HepG2 (cell line): ENCODE data around the gene CHDH. TPM values are rescaled to one million over a fixed set of nuclear protein-coding genes. Genes with fewer than 3 reads are reported as not detected.

ENCODE experiments used
- ATAC-seq: fragments of 200-7000 bp; cut with Tn5 transposase; 3 replicates; pipeline ENCODE4 v1.9.1; 2020; ENCODE audit warnings: mild to moderate bottlenecking, moderate library complexity
- BruUV-seq: library from RNA; stranded (reverse); fragments of 400-500 nt; replicated peaks from 2 replicates; lab custom pipeline; 2021; lab: Mats Ljungman, UMichigan
- CTCF ChIA-PET: fragments of 300-600 bp; formaldehyde crosslinking; extraction: SDS; loops from one replicate; lab custom pipeline; 2021; ENCODE audit warnings: low total read pairs, inconsistent platforms, low intra/inter-chr PET ratio; lab: Yijun Ruan, JAX
- POLR2A ChIA-PET: fragments of 350-600 bp; sonication (Branson Sonifier 250); formaldehyde crosslinking; loops from one replicate; lab custom pipeline; 2020; ENCODE audit warnings: antibody characterized with exemption, inconsistent platforms; lab: Yijun Ruan, JAX
- DNase-seq: peaks from one replicate; pipeline ENCODE4 v3.0.0-alpha.2; 2015; ENCODE audit warnings: low spot score
- FAIRE-seq: peaks from 3 replicates; lab custom pipeline; 2011; peaks lifted over from hg19 to GRCh38; lab: Jason Lieb, UNC
- H2AFZ ChIP-seq: one replicate; pipeline ENCODE4 v1.6.1; 2011; ENCODE audit warnings: low read length, inconsistent platforms
- H3K27ac ChIP-seq: fragments of 300-600 bp; 3 replicates; pipeline ENCODE4 v1.8.0; 2011; ENCODE audit warnings: mixed run types, mild to moderate bottlenecking, mixed read lengths, low read length, inconsistent platforms; ENCODE audit not compliant: insufficient read depth; ENCODE audit errors: extremely low read length
- H3K27me3 ChIP-seq, 2 experiments: fragments of 200-600 bp in 1 of 2; 2 replicates in 1 of 2; 3 replicates in 1 of 2; pipeline versions ENCODE4 v1.6.0 to v1.8.0; 2011; ENCODE audit warnings: low read length in 2 of 2, mild to moderate bottlenecking in 2 of 2, moderate library complexity in 2 of 2, inconsistent platforms in 1 of 2; ENCODE audit not compliant: insufficient read depth in 2 of 2, control insufficient read depth in 1 of 2
- H3K36me3 ChIP-seq, 2 experiments: fragments of 200-600 bp in 1 of 2; replicated peaks in 1 of 2; 2 replicates in 1 of 2; 3 replicates in 1 of 2; pipeline versions ENCODE4 v1.5.1 to v1.8.0; 2011; ENCODE audit warnings: low read length in 2 of 2, inconsistent platforms in 1 of 2; ENCODE audit not compliant: insufficient read depth in 2 of 2, control insufficient read depth in 1 of 2
- H3K4me1 ChIP-seq: 2 replicates; pipeline ENCODE4 v1.5.1; 2012; ENCODE audit warnings: low read length, inconsistent platforms; ENCODE audit not compliant: insufficient read depth
- H3K4me2 ChIP-seq: 2 replicates; pipeline ENCODE4 v1.6.0; 2011; ENCODE audit warnings: low read depth, low read length, inconsistent platforms
- H3K4me3 ChIP-seq, 3 experiments: fragments of 200-600 bp in 1 of 3; sonication (generic), shearing (Covaris generic) in 1 of 3; replicated peaks in 1 of 3; 2 replicates each; pipeline ENCODE4 v1.5.1; 2011 to 2016; ENCODE audit warnings: low read length in 3 of 3, inconsistent platforms in 2 of 3, low read depth in 2 of 3, mild to moderate bottlenecking in 2 of 3, control low read depth in 1 of 3, mixed read lengths in 1 of 3; ENCODE audit not compliant: insufficient read depth in 1 of 3
- H3K79me2 ChIP-seq: one replicate; pipeline ENCODE4 v1.6.1; 2011; ENCODE audit warnings: low read length, inconsistent platforms; ENCODE audit not compliant: insufficient read depth
- H3K9ac ChIP-seq: 2 replicates; pipeline ENCODE4 v1.6.0; 2011; ENCODE audit warnings: mild to moderate bottlenecking, low read depth, low read length, inconsistent platforms; ENCODE audit not compliant: insufficient read depth
- H3K9me3 ChIP-seq: 2 replicates; pipeline ENCODE4 v1.5.1; 2012; ENCODE audit warnings: mild to moderate bottlenecking, low read length
- H4K20me1 ChIP-seq: 2 replicates; pipeline ENCODE4 v1.6.0; 2011; ENCODE audit warnings: inconsistent platforms, mild to moderate bottlenecking, low read length, moderate library complexity; ENCODE audit not compliant: insufficient read depth
- ATF3 ChIP-seq: sonication (generic); formaldehyde crosslinking; IDR thresholded peaks from 2 replicates; pipeline ENCODE4 v1.4.0; 2020; ENCODE audit warnings: missing genetic modification reagents
- DPF2 ChIP-seq: sonication (generic); formaldehyde crosslinking; IDR thresholded peaks from 2 replicates; pipeline ENCODE4 v1.4.0; 2020; ENCODE audit warnings: mild to moderate bottlenecking, low read depth, missing genetic modification reagents, borderline replicate concordance
- ETV5 ChIP-seq: IDR thresholded peaks from 2 replicates; pipeline ENCODE4 v1.6.1; 2018; ENCODE audit warnings: missing biosample characterization, missing genetic modification reagents, inconsistent platforms, borderline replicate concordance
- HDAC2 ChIP-seq: sonication (generic); formaldehyde crosslinking; IDR thresholded peaks from 2 replicates; pipeline ENCODE4 v1.4.0; 2020; ENCODE audit warnings: missing genetic modification reagents
- JARID2 ChIP-seq: sonication (generic); formaldehyde crosslinking; IDR thresholded peaks from 2 replicates; pipeline ENCODE4 v1.8.1; 2023; ENCODE audit warnings: missing genetic modification reagents, inconsistent platforms; ENCODE audit not compliant: insufficient replicate concordance
- MBD4 ChIP-seq: IDR thresholded peaks from 2 replicates; pipeline ENCODE4 v1.6.1; 2012; ENCODE audit warnings: low read length, inconsistent platforms, borderline replicate concordance
- NKX3-1 ChIP-seq: sonication (generic); formaldehyde crosslinking; IDR thresholded peaks from 2 replicates; pipeline ENCODE4 v1.5.0; 2020; ENCODE audit warnings: missing genetic modification reagents
- SIN3A ChIP-seq: IDR thresholded peaks from 2 replicates; pipeline ENCODE4 v1.6.1; 2011; ENCODE audit warnings: low read depth, mild to moderate bottlenecking, control low read depth, low read length, borderline replicate concordance
- TP53 ChIP-seq: sonication (generic); formaldehyde crosslinking; conservative IDR thresholded peaks from 2 replicates; pipeline ENCODE4 v1.4.0; 2020; ENCODE audit warnings: missing genetic modification reagents
- ZBTB43 ChIP-seq: sonication (generic); formaldehyde crosslinking; conservative IDR thresholded peaks from 2 replicates; pipeline ENCODE4 v1.4.0; 2020; ENCODE audit warnings: missing genetic modification reagents
- ZNF280D ChIP-seq: sonication (generic); formaldehyde crosslinking; IDR thresholded peaks from 2 replicates; pipeline ENCODE4 v1.5.1; 2020; ENCODE audit warnings: mild to moderate bottlenecking, missing genetic modification reagents
- ZNF432 ChIP-seq: sonication (generic); formaldehyde crosslinking; IDR thresholded peaks from 2 replicates; pipeline ENCODE4 v1.5.0; 2020; ENCODE audit warnings: missing genetic modification reagents, mild to moderate bottlenecking, borderline replicate concordance
- ZNF792 ChIP-seq: IDR thresholded peaks from 2 replicates; pipeline ENCODE4 v1.6.1; 2016
- WGBS: methylation state at CpG from one replicate; pipeline ENCODE4 v1.1.6; 2017; ENCODE audit warnings: low lambda C conversion rate; 5-methylcytosine and 5-hydroxymethylcytosine counted together
- in situ Hi-C: cut with HindIII; loops from 2 replicates; pipeline ENCODE4 v1.10.0; 2017; ENCODE audit warnings: low pct_unique_long_range_greater_than_20kb; ENCODE audit not compliant: extremely low pct_ligation_motif_present
- intact Hi-C: fragments of 100-400 bp; cut with micrococcal nuclease; formaldehyde crosslinking; loops from one replicate; pipeline ENCODE4 v1.10.0; 2022; ENCODE audit not compliant: unreplicated experiment
- polyA plus RNA-seq, 8 experiments: library from polyadenylated mRNA; depleted of rRNA in 3 of 8; stranded (reverse) in 7 of 8; unstranded in 1 of 8; fragments of >200 nt; fragmentation: Illumina TruSeq in 4 of 8; extraction: Trizol in 4 of 8; gene quantifications; 2 replicates each; pipeline versions ENCODE4 v1.2.1 to v1.2.3, GENCODE V29; 2011 to 2016; ENCODE audit warnings: low read depth in 4 of 8, missing spikeins in 1 of 8, mixed read lengths in 1 of 8; ENCODE audit not compliant: insufficient read depth in 1 of 8
- total RNA-seq, 5 experiments: library from RNA; depleted of rRNA; stranded (reverse); fragments of >200 nt; fragmentation: Illumina TruSeq; extraction: Trizol; gene quantifications; 2 replicates each; pipeline ENCODE4 v1.2.3, GENCODE V29; 2016; ENCODE audit warnings: low read depth in 1 of 5
- TF ChIP-seq, protein P1 (sequence below): sonication (generic); formaldehyde crosslinking; conservative IDR thresholded peaks from 2 replicates; pipeline ENCODE4 v1.8.1; 2023; ENCODE audit warnings: missing genetic modification reagents
- TF ChIP-seq, protein P2 (sequence below): fragments of 450-650 bp; IDR thresholded peaks from 2 replicates; pipeline ENCODE4 v1.6.1; 2016
- TF ChIP-seq, protein P3 (sequence below): IDR thresholded peaks from 2 replicates; pipeline ENCODE4 v1.6.1; 2016; ENCODE audit warnings: low read depth

The CHDH gene
- total and polyA plus RNA-seq, 2 of the 13 experiments (the other 11 are each of a cell fraction or from before 2014, with no cell fraction given): 28.1 to 48.9 TPM

GRCh38 chr3:53780171-53780570, 66.0 kb downstream of the CHDH start:
- H3K36me3 ChIP-seq: no peaks in the 10 kb centered on the region
- H3K4me3 ChIP-seq: no peak overlapping the region
- no peaks in the 10 kb centered on the region for H3K9me3 ChIP-seq
- H3K27me3 ChIP-seq: peaks cover 0 to 1% of the 10 kb centered on the region in 2 experiments; a peak in 1 of 5 replicates
- H3K79me2 ChIP-seq: no peaks in the 10 kb centered on the region
- H3K9ac ChIP-seq: no peak overlapping the region
- POLR2A ChIA-PET: no interaction called here
- DNase-seq: no peak
- no peak overlapping the region for H3K27ac ChIP-seq
- 78% methylated on average over 4 of the region's 4 CpGs for WGBS
- intact Hi-C loops: no loop called here
- H3K4me2 ChIP-seq: no peak overlapping the region
- CTCF ChIA-PET: no interaction called here
- no peaks in the 10 kb centered on the region for H4K20me1 ChIP-seq
- no TSS peak for BruUV-seq
- FAIRE-seq: no peak
- in situ Hi-C loops: no loop called here
- no peak for ATAC-seq
- H3K4me1 ChIP-seq: no peaks in the 10 kb centered on the region
- H2AFZ ChIP-seq: no peak overlapping the region
- no peak for TF ChIP-seq ETV5
- TF ChIP-seq, protein P1, sequence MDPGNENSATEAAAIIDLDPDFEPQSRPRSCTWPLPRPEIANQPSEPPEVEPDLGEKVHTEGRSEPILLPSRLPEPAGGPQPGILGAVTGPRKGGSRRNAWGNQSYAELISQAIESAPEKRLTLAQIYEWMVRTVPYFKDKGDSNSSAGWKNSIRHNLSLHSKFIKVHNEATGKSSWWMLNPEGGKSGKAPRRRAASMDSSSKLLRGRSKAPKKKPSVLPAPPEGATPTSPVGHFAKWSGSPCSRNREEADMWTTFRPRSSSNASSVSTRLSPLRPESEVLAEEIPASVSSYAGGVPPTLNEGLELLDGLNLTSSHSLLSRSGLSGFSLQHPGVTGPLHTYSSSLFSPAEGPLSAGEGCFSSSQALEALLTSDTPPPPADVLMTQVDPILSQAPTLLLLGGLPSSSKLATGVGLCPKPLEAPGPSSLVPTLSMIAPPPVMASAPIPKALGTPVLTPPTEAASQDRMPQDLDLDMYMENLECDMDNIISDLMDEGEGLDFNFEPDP (CRISPR knock-in tag): no peak
- TF ChIP-seq ZNF280D (CRISPR knock-in tag): no peak
- no peak for TF ChIP-seq HDAC2
- no peak for TF ChIP-seq ATF3 (CRISPR knock-in tag)
- TF ChIP-seq DPF2 (CRISPR knock-in tag): no peak
- no peak for TF ChIP-seq SIN3A
- no peak for TF ChIP-seq NKX3-1 (CRISPR knock-in tag)
- TF ChIP-seq, protein P2, sequence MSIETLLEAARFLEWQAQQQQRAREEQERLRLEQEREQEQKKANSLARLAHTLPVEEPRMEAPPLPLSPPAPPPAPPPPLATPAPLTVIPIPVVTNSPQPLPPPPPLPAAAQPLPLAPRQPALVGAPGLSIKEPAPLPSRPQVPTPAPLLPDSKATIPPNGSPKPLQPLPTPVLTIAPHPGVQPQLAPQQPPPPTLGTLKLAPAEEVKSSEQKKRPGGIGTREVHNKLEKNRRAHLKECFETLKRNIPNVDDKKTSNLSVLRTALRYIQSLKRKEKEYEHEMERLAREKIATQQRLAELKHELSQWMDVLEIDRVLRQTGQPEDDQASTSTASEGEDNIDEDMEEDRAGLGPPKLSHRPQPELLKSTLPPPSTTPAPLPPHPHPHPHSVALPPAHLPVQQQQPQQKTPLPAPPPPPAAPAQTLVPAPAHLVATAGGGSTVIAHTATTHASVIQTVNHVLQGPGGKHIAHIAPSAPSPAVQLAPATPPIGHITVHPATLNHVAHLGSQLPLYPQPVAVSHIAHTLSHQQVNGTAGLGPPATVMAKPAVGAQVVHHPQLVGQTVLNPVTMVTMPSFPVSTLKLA: no peak
- no peak for TF ChIP-seq TP53
- TF ChIP-seq ZBTB43 (CRISPR knock-in tag): no peak
- TF ChIP-seq ZNF432 (CRISPR knock-in tag): no peak
- TF ChIP-seq, protein P3, sequence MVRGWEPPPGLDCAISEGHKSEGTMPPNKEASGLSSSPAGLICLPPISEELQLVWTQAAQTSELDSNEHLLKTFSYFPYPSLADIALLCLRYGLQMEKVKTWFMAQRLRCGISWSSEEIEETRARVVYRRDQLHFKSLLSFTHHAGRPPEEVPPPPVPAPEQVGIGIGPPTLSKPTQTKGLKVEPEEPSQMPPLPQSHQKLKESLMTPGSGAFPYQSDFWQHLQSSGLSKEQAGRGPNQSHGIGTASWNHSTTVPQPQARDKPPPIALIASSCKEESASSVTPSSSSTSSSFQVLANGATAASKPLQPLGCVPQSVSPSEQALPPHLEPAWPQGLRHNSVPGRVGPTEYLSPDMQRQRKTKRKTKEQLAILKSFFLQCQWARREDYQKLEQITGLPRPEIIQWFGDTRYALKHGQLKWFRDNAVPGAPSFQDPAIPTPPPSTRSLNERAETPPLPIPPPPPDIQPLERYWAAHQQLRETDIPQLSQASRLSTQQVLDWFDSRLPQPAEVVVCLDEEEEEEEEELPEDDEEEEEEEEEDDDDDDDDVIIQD (CRISPR knock-in tag): no peak
- no peak for TF ChIP-seq ZNF792 (CRISPR knock-in tag)
- TF ChIP-seq JARID2: no peak
- no peak for TF ChIP-seq MBD4
